BE2C (cell line): Measurements from ENCODE around the gene GNL2.

Source experiments
- DNase-seq: peaks from one replicate; pipeline ENCODE4 v3.0.0-alpha.2; 2020
- H3K27me3 ChIP-seq: fragments of 250-450 bp; sonication (Bioruptor Pico); 2 replicates; pipeline ENCODE4 v1.5.1; 2020; ENCODE audit warnings: mild to moderate bottlenecking
- H3K36me3 ChIP-seq: fragments of 250-450 bp; sonication (Bioruptor Pico); 2 replicates; pipeline ENCODE4 v1.5.1; 2020; ENCODE audit warnings: mild to moderate bottlenecking
- H3K4me1 ChIP-seq: fragments of 250-450 bp; sonication (Bioruptor Pico); 2 replicates; pipeline ENCODE4 v1.5.1; 2020
- H3K4me3 ChIP-seq: 2 replicates; pipeline ENCODE4 v1.5.1; 2011; ENCODE audit warnings: low read depth, low read length
- H3K9me3 ChIP-seq: fragments of 250-450 bp; sonication (Bioruptor Pico); 2 replicates; pipeline ENCODE4 v1.5.1; 2020
- CTCF ChIP-seq: IDR thresholded peaks from 2 replicates; pipeline ENCODE4 v1.5.1; 2012; ENCODE audit warnings: mild to moderate bottlenecking, low read depth, low read length

The GNL2 gene

GRCh38 chr1:37614105-37614504, 18.4 kb upstream of the GNL2 start:
- Histone ChIP-seq H3K4me1 (no peaks in the 10 kb centered on the region), H3K36me3 (no peaks in the 10 kb centered on the region), H3K4me3 (no peak overlapping the region), H3K9me3 (no peaks in the 10 kb centered on the region), H3K27me3 (no peaks in the 10 kb centered on the region)
- no peak for DNase-seq
- TF ChIP-seq CTCF, result no peak

- no peak for TF ChIP-seq CTCF
- H3K4me1 ChIP-seq, result no peaks in the 10 kb centered on the region
- H3K27me3 ChIP-seq, result no peaks in the 10 kb centered on the region
- H3K9me3 ChIP-seq, result no peaks in the 10 kb centered on the region
- no peak overlapping the region for H3K4me3 ChIP-seq
- DNase-seq, result no peak
- H3K36me3 ChIP-seq, result no peaks in the 10 kb centered on the region
Observed at GRCh38 chr1:37612186-37612585, 16.4 kb upstream of the GNL2 start.

GRCh38 chr1:37609994-37610393, 14.3 kb upstream of the GNL2 start:
- DNase-seq, result no peak
- H3K4me3 ChIP-seq, result no peak overlapping the region
- no peaks in the 10 kb centered on the region for H3K27me3 ChIP-seq
- no peaks in the 10 kb centered on the region for H3K4me1 ChIP-seq
- no peaks in the 10 kb centered on the region for H3K9me3 ChIP-seq
- no peak for TF ChIP-seq CTCF
- no peaks in the 10 kb centered on the region for H3K36me3 ChIP-seq

GRCh38 chr1:37609002-37609401, 13.3 kb upstream of the GNL2 start:
- H3K27me3 ChIP-seq, result no peaks in the 10 kb centered on the region
- H3K4me3 ChIP-seq, result no peak overlapping the region
- no peak for DNase-seq
- H3K36me3 ChIP-seq, result no peaks in the 10 kb centered on the region
- no peaks in the 10 kb centered on the region for H3K9me3 ChIP-seq
- TF ChIP-seq CTCF, result no peak
- no peaks in the 10 kb centered on the region for H3K4me1 ChIP-seq

- H3K9me3 ChIP-seq, result no peaks in the 10 kb centered on the region
- no peaks in the 10 kb centered on the region for H3K4me1 ChIP-seq
- no peaks in the 10 kb centered on the region for H3K36me3 ChIP-seq
- no peak overlapping the region for H3K4me3 ChIP-seq
- DNase-seq, result no peak
- TF ChIP-seq CTCF, result no peak
- H3K27me3 ChIP-seq, result no peaks in the 10 kb centered on the region
Observed at GRCh38 chr1:37606481-37607263, 10.9 kb upstream of the GNL2 start.

GRCh38 chr1:37605806-37606474, 10.2 kb upstream of the GNL2 start:
- H3K4me1 ChIP-seq, result no peaks in the 10 kb centered on the region
- no peaks in the 10 kb centered on the region for H3K9me3 ChIP-seq
- DNase-seq, result no peak
- H3K36me3 ChIP-seq, result no peaks in the 10 kb centered on the region
- TF ChIP-seq CTCF, result no peak
- H3K4me3 ChIP-seq, result no peak overlapping the region
- H3K27me3 ChIP-seq, result no peaks in the 10 kb centered on the region
